ENCODE results near the gene CD72. TPM values are rescaled to one million over a fixed set of nuclear protein-coding genes. Genes with fewer than 3 reads are reported as not detected.

Gene CD72
- total RNA-seq, 1 donor from 2014 or later, result 0.79 TPM

DNA sequence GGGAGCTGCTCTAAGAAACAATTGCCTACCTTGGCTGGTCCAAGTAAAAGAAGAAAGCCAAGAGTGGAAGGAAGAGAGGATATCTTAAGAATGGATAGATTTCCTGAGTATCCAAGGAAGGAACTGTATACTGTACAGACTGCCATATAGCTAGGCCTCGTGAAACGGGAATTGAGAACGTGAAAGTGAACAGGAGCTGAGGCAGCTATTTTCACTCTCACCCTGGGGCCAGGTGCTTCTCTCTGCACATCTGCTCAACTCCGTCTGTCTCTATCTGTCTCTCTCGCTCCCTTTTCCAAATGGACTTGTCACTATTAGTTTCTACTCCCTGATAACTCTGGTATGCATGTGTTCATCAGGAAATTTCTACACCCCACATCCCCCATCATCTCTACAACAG is 49.0 kb downstream of the CD72 start:
- Histone ChIP-seq H3K36me3 (ENCODE audit: control insufficient read depth, insufficient read depth, low read length) (no peaks in the 10 kb centered on the region), H3K4me3 (ENCODE audit: low read depth, low read length) (no peak overlapping the region), H3K27me3 (ENCODE audit: control insufficient read depth, insufficient read depth, low read length) (no peaks in the 10 kb centered on the region)
- FAIRE-seq (no peak), DNase-seq (ENCODE audit: low read depth) (no peak)
- TF ChIP-seq, protein P1, sequence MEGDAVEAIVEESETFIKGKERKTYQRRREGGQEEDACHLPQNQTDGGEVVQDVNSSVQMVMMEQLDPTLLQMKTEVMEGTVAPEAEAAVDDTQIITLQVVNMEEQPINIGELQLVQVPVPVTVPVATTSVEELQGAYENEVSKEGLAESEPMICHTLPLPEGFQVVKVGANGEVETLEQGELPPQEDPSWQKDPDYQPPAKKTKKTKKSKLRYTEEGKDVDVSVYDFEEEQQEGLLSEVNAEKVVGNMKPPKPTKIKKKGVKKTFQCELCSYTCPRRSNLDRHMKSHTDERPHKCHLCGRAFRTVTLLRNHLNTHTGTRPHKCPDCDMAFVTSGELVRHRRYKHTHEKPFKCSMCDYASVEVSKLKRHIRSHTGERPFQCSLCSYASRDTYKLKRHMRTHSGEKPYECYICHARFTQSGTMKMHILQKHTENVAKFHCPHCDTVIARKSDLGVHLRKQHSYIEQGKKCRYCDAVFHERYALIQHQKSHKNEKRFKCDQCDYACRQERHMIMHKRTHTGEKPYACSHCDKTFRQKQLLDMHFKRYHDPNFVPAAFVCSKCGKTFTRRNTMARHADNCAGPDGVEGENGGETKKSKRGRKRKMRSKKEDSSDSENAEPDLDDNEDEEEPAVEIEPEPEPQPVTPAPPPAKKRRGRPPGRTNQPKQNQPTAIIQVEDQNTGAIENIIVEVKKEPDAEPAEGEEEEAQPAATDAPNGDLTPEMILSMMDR (IDR thresholded peaks at IDR 0.05; ENCODE audit: insufficient read depth, low read length, severe bottlenecking), result no peak

DNA sequence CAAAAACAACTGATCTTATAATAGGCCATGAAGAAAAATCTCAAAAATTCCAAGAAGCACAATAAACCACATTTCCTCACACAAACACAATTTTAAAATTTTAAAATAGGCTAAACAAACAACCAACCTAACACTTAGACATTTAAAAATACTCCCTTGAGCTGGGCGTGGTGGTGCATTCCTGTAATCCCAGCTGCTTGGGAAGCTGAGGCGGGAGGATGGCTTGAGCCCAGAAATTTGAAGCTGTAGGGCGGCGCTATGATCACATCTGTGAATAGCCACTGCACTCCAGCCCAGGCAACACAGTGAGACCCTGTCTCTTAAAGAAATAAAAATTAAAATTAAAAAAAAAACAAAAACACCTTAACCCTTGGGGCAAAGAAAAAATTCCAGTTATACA is 50.0 kb downstream of the CD72 start:
- H3K4me3 ChIP-seq (ENCODE audit: low read depth, low read length), result no peak overlapping the region
- H3K27me3 ChIP-seq (ENCODE audit: control insufficient read depth, insufficient read depth, low read length), result no peaks in the 10 kb centered on the region
- no peaks in the 10 kb centered on the region for H3K36me3 ChIP-seq (ENCODE audit: control insufficient read depth, insufficient read depth, low read length)
- TF ChIP-seq, protein P1 (IDR thresholded peaks at IDR 0.05; ENCODE audit: insufficient read depth, low read length, severe bottlenecking), result no peak
- DNase-seq (ENCODE audit: low read depth) (no peak), FAIRE-seq (no peak)

DNA sequence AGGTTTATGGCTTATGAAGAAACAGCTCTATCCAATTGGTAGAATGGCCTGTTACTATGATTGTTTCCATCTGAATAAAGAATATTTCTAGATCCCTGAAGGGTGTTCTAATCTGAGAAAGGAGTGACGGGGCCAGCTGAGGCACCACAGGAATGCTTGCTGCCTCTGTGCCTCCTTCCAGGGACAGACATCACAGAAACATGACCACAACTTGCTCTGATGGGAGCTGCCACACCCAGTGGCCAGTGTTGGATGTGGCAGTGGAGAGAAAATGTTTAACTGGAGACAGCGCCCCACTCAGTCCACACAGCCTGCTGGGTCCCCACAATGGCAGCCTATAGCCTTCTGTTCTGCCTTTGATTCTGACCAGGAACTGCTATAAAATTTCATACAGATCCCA is 51.8 kb downstream of the CD72 start:
- FAIRE-seq, result no peak
- no peak overlapping the region for H3K4me3 ChIP-seq (ENCODE audit: low read depth, low read length)

DNA sequence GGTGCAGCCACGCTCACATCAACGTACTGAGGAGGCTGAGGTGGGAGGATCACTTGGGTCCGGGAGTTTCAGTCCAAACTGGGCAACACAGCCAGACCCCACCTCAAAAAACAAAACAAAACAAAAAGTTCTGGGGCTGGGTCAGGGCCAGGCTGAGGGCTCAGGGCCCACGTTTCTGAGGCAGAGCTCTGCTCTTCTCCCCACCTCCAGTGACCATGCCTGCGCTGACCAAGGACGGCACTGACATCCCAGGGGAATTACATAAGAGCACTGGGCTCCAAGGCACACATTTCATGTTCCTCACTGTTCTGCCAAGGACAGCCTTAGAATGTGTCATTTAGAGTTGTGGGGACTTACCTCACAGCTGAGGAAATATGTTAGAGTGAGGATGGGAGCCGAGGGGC is 53.6 kb downstream of the CD72 start:
- Histone ChIP-seq H3K4me3 (ENCODE audit: low read depth, low read length) (no peak overlapping the region), H3K36me3 (ENCODE audit: control insufficient read depth, insufficient read depth, low read length) (peaks cover 8% of the 10 kb centered on the region), H3K27me3 (ENCODE audit: control insufficient read depth, insufficient read depth, low read length) (no peaks in the 10 kb centered on the region)
- TF ChIP-seq, protein P1 (IDR thresholded peaks at IDR 0.05; ENCODE audit: insufficient read depth, low read length, severe bottlenecking), result no peak
- no peak for DNase-seq (ENCODE audit: low read depth)
- FAIRE-seq, result no peak

More for the DNA sequence above, 51.8 kb downstream of the CD72 start:
- no peak for DNase-seq (ENCODE audit: low read depth)
- Histone ChIP-seq H3K36me3 (ENCODE audit: control insufficient read depth, insufficient read depth, low read length) (peaks cover under 1% of the 10 kb centered on the region), H3K27me3 (ENCODE audit: control insufficient read depth, insufficient read depth, low read length) (no peaks in the 10 kb centered on the region)
- TF ChIP-seq, protein P1 (IDR thresholded peaks at IDR 0.05; ENCODE audit: insufficient read depth, low read length, severe bottlenecking), result no peak

DNA sequence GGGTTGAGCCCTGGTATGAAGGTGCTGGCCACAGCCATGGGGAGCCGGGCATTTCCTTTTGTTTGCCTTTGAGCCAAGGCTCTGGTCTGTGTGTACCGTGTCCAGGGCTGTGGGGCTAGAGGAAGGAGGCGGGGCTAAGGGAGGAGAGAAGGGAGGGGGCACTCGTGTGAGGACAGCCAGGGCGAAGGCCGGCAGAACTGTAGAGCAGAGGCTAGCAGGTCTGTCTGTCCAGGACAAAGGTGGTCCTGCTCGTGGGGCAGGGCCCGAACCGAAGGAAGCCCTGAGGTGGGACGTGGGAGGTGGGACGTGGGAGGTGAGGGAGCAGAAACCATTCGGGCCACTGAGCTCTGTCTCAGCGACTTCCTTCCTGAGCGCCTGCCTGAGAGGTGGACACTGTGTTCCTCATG is 54.4 kb downstream of the CD72 start:
- FAIRE-seq, result no peak
- H3K4me3 ChIP-seq (ENCODE audit: low read depth, low read length), result no peak overlapping the region
- H3K36me3 ChIP-seq (ENCODE audit: control insufficient read depth, insufficient read depth, low read length), result peaks cover 8% of the 10 kb centered on the region
- H3K27me3 ChIP-seq (ENCODE audit: control insufficient read depth, insufficient read depth, low read length), result no peaks in the 10 kb centered on the region
- TF ChIP-seq, protein P1 (IDR thresholded peaks at IDR 0.05; ENCODE audit: insufficient read depth, low read length, severe bottlenecking), result no peak
- DNase-seq (ENCODE audit: low read depth), result no peak

All from bronchial epithelial cell (primary cell).